Lung (tissue), 12 donors: ENCODE measurements around the gene ENO2. TPM values are rescaled to one million over a fixed set of nuclear protein-coding genes. Genes with fewer than 3 reads are reported as not detected.
A peak's percentile ranks its signal among the peaks of the same experiment; 100 is the strongest.

ENCODE experiments used
- ATAC-seq: fragments of 200-7000 bp; cut with Tn5 transposase; one replicate; pipeline ENCODE4 v1.9.1; 2020; ENCODE audit warnings: moderate number of reproducible peaks; ENCODE audit not compliant: insufficient read depth, low FRiP score
- DNase-seq, 3 donors: peaks; one replicate each; pipeline ENCODE4 v3.0.0-alpha.2; 2013 to 2017
- H3K27ac ChIP-seq, 2 donors: one replicate each; pipeline ENCODE4 v1.5.1; 2013; ENCODE audit warnings: mild to moderate bottlenecking in 2 of 2, moderate library complexity in 2 of 2, control low read depth in 1 of 2, inconsistent platforms in 1 of 2, low read depth in 1 of 2, low read length in 1 of 2
- H3K27me3 ChIP-seq, 3 donors: one replicate each; pipeline ENCODE4 v1.5.1; 2013; ENCODE audit warnings: low read length in 2 of 3; ENCODE audit not compliant: control insufficient read depth in 3 of 3, insufficient read depth in 3 of 3
- H3K36me3 ChIP-seq, 4 donors: one replicate each; pipeline ENCODE4 v1.5.1; 2013; ENCODE audit warnings: low read length in 4 of 4, mild to moderate bottlenecking in 1 of 4, moderate library complexity in 1 of 4; ENCODE audit not compliant: control insufficient read depth in 4 of 4, insufficient read depth in 4 of 4
- H3K4me1 ChIP-seq, 5 donors: one replicate each; pipeline ENCODE4 v1.5.1; 2013; ENCODE audit warnings: low read length in 5 of 5, mild to moderate bottlenecking in 2 of 5, moderate library complexity in 1 of 5; ENCODE audit not compliant: control insufficient read depth in 5 of 5, insufficient read depth in 5 of 5
- H3K4me3 ChIP-seq: one replicate; pipeline ENCODE4 v1.5.1; 2013; ENCODE audit warnings: mild to moderate bottlenecking, control low read depth, moderate library complexity
- H3K9ac ChIP-seq, 2 donors: one replicate each; pipeline ENCODE4 v1.5.1; 2013; ENCODE audit warnings: low read length in 2 of 2, control low read depth in 1 of 2; ENCODE audit not compliant: insufficient read depth in 1 of 2
- H3K9me3 ChIP-seq, 4 donors: one replicate each; pipeline ENCODE4 v1.5.1; 2013; ENCODE audit warnings: low read length in 3 of 4, mild to moderate bottlenecking in 1 of 4, moderate library complexity in 1 of 4; ENCODE audit not compliant: control insufficient read depth in 4 of 4, insufficient read depth in 3 of 4
- CTCF ChIP-seq: IDR thresholded peaks from 2 replicates; pipeline ENCODE4 v1.5.1; 2012; ENCODE audit warnings: mild to moderate bottlenecking; ENCODE audit errors: control extremely low read depth, extremely low read depth
- WGBS, 2 donors: extraction: QIAGEN DNeasy Blood & Tissue Kit; methylation state at CpG; one replicate each; pipeline ENCODE4 v1.1.7; 2013; 5-methylcytosine and 5-hydroxymethylcytosine counted together
- polyA plus RNA-seq, 2 donors: library from polyadenylated mRNA; stranded (reverse); fragments of 200-250 nt; gene quantifications; one replicate each; pipeline ENCODE4 v1.2.1, GENCODE V29; 2013
- total RNA-seq, 2 donors: library from RNA; depleted of rRNA in 1 of 2; stranded (reverse); fragments of >200 nt in 1 of 2; gene quantifications; one replicate each; pipeline ENCODE4 v1.2.1, GENCODE V29; 2014 to 2021
- donor health status: control.
- donor health status: control.
- donor health status: Bipolar disorder and iron deficiency.
- donor health status: healthy.
- donor health status: DM: yes; HTN: yes; CAD: no.

The ENO2 gene
- total and polyA plus RNA-seq, 4 donors = 14.4 to 41.9 (median 30.8) TPM

- ATAC-seq = no peak
Measured at GRCh38 chr12:6956021-6956727, 41.8 kb downstream of the ENO2 start.

GRCh38 chr12:6957151-6957701, 42.8 kb downstream of the ENO2 start:
- Histone ChIP-seq H3K27me3 (no peaks in the 10 kb centered on the region), H3K4me3 (no peak overlapping the region), H3K27ac (peak overlapping the region in 1 of 2 donors; percentile 20), H3K9me3 (no peaks in the 10 kb centered on the region), H3K36me3 (peaks cover 0 to 21% (median 0%) of the 10 kb centered on the region in 4 donors), H3K4me1 (peaks cover 0 to 27% (median 11%) of the 10 kb centered on the region in 5 donors), H3K9ac (no peak overlapping the region)
- ATAC-seq (no peak), DNase-seq (no peak)
- WGBS, 2 donors = 84 to 85% methylated on average over 20 of the region's 20 CpGs
- no peak for TF ChIP-seq CTCF

More at GRCh38 chr12:6956021-6956727, 41.8 kb downstream of the ENO2 start:
- no peak overlapping the region for H3K27ac ChIP-seq
- H3K9me3 ChIP-seq = no peaks in the 10 kb centered on the region
- peaks cover 0 to 24% (median 0%) of the 10 kb centered on the region in 4 donors for H3K36me3 ChIP-seq
- H3K27me3 ChIP-seq = no peaks in the 10 kb centered on the region
- H3K4me1 ChIP-seq = peaks cover 0 to 23% (median under 1%) of the 10 kb centered on the region in 5 donors
- no peak for TF ChIP-seq CTCF
- 69 to 79% methylated on average over 28 of the region's 28 CpGs for WGBS, 2 donors
- H3K9ac ChIP-seq = no peak overlapping the region
- no peak overlapping the region for H3K4me3 ChIP-seq
- no peak for DNase-seq

DNA sequence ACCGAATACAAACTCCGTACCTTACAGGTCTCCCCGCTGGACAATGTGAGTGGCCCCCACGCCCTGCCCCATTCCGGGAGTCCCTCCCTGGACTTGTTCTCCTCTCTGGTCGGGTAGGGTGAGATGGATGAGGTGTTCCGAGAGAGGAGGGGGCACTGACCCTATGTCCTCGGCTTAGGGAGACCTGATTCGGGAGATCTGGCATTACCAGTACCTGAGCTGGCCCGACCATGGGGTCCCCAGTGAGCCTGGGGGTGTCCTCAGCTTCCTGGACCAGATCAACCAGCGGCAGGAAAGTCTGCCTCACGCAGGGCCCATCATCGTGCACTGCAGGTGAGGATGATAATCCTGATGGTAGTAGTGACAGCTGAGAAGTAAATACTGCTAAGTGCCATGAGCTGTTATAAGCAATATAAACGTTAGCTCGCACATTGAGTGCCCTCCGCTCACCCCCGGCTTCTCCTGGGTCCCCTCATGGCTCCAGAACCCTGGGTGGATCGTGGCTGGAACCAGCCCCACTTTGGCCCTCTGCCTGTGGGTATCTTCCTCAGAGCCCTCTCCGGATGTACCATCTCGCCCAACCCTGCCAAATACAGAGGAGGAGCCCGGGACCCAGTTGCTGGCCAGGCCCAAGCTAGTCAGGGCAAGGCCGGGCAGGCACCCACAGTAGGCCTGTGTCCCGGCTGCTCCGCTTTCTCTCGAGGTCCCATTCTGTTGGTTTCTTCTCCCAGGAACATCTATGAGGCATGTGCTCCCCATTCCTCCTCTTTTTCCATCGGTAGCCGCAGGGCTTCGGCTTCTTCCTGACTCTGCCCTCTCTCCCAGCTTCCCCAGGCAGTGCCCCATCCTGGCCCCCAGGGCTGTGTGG, 43.6 kb downstream of the ENO2 start:
- peak overlapping the region in 1 of 2 donors; percentile 82 for H3K27ac ChIP-seq

More for the DNA sequence above, 43.6 kb downstream of the ENO2 start:
- no peak for DNase-seq
- no peak for TF ChIP-seq CTCF
- Histone ChIP-seq H3K4me3 (no peak overlapping the region), H3K9me3 (no peaks in the 10 kb centered on the region), H3K27me3 (no peaks in the 10 kb centered on the region), H3K36me3 (peaks cover 0 to 21% (median 0%) of the 10 kb centered on the region in 4 donors), H3K9ac (no peak overlapping the region), H3K4me1 (peaks cover 0 to 29% (median 16%) of the 10 kb centered on the region in 5 donors)
- ATAC-seq = no peak
- WGBS, 2 donors = 78 to 79% methylated on average over 28 of the region's 28 CpGs
